HCT116 (cell line): ENCODE measurements around the gene FILIP1. TPM values are rescaled to one million over a fixed set of nuclear protein-coding genes. Genes with fewer than 3 reads are reported as not detected.

Source experiments
- ATAC-seq: fragments of 200-7000 bp; cut with Tn5 transposase; 2 replicates; pipeline ENCODE4 v1.9.1; 2020; ENCODE audit warnings: mild to moderate bottlenecking, moderate library complexity
- BruUV-seq: library from RNA; stranded (reverse); fragments of 400-500 nt; replicated peaks from 2 replicates; lab custom pipeline; 2021; lab: Mats Ljungman, UMichigan
- CTCF ChIA-PET: fragments of 300-600 bp; sonication (Branson Sonifier 250); formaldehyde crosslinking; loops from one replicate; lab custom pipeline; 2021; ENCODE audit warnings: antibody characterized with exemption; lab: Charles Lee
- POLR2A ChIA-PET: fragments of 300-600, 350-600 bp; sonication (Branson Sonifier 250); formaldehyde crosslinking; loops from one replicate; lab custom pipeline; 2021; ENCODE audit warnings: antibody characterized with exemption; lab: Charles Lee
- RAD21 ChIA-PET, 2 experiments: fragments of 300-600 bp; sonication (Branson Sonifier 250); formaldehyde crosslinking; loops; one replicate each; lab custom pipeline; 2023; ENCODE audit warnings: low total read pairs in 2 of 2; ENCODE audit not compliant: uncharacterized antibody in 2 of 2, unreplicated experiment in 2 of 2, low non-redundant PET in 1 of 2; lab: Charles Lee
- DNase-seq: peaks from one replicate; pipeline ENCODE4 v3.0.0-alpha.2; 2010; ENCODE audit warnings: low read depth, low spot score
- H2AFZ ChIP-seq: fragments of 200-600 bp; shearing (Covaris generic), sonication (generic); 2 replicates; pipeline ENCODE4 v1.6.1; 2017; ENCODE audit warnings: low read depth, mixed run types, mixed read lengths, antibody characterized with exemption, low read length; ENCODE audit not compliant: poor library complexity, severe bottlenecking
- H3K27ac ChIP-seq: 2 replicates; pipeline ENCODE4 v1.5.1; 2012; ENCODE audit warnings: low read depth, low read length
- H3K27me3 ChIP-seq: fragments of 200-600 bp; sonication (generic); 2 replicates; pipeline ENCODE4 v1.6.1; 2016; ENCODE audit warnings: mixed run types, low read length, mixed read lengths; ENCODE audit not compliant: insufficient read depth
- H3K36me3 ChIP-seq, 2 experiments: fragments of 200-500 bp in 1 of 2; fragments of 200-600 bp in 1 of 2; sonication (Bioruptor generic) in 1 of 2; sonication (generic) in 1 of 2; 2 replicates each; pipeline versions ENCODE4 v1.5.1 to v1.6.1; 2014 to 2016; ENCODE audit warnings: low read length in 2 of 2, inconsistent platforms in 1 of 2, mixed read lengths in 1 of 2, mixed run types in 1 of 2; ENCODE audit not compliant: insufficient read depth in 2 of 2, control insufficient read depth in 1 of 2
- H3K4me1 ChIP-seq, 2 experiments: fragments of 200-600 bp in 1 of 2; sonication (generic) in 1 of 2; 2 replicates each; pipeline versions ENCODE4 v1.5.1 to v1.6.1; 2012 to 2017; ENCODE audit warnings: low read length in 2 of 2, inconsistent platforms in 1 of 2, mild to moderate bottlenecking in 1 of 2, mixed read lengths in 1 of 2, mixed run types in 1 of 2, moderate library complexity in 1 of 2; ENCODE audit not compliant: insufficient read depth in 2 of 2, control insufficient read depth in 1 of 2
- H3K4me2 ChIP-seq: fragments of 200-600 bp; sonication (generic); 2 replicates; pipeline ENCODE4 v1.6.1; 2017; ENCODE audit warnings: mixed run types, low read length, mixed read lengths
- H3K4me3 ChIP-seq, 2 experiments: fragments of 200-600 bp in 1 of 2; sonication (generic) in 1 of 2; replicated peaks in 1 of 2; 2 replicates each; pipeline ENCODE4 v1.5.1; 2011 to 2016; ENCODE audit warnings: low read length in 2 of 2, control low read depth in 1 of 2, low read depth in 1 of 2, mild to moderate bottlenecking in 1 of 2, mixed read lengths in 1 of 2, mixed run types in 1 of 2
- H3K79me2 ChIP-seq: fragments of 200-600 bp; sonication (generic); 2 replicates; pipeline ENCODE4 v1.6.1; 2017; ENCODE audit warnings: mild to moderate bottlenecking, mixed run types, low read length, moderate library complexity, mixed read lengths; ENCODE audit not compliant: insufficient read depth
- H3K9ac ChIP-seq: fragments of 200-600 bp; sonication (generic); 2 replicates; pipeline ENCODE4 v1.6.1; 2016; ENCODE audit warnings: low read length, mixed read lengths
- H3K9me2 ChIP-seq: fragments of 200-600 bp; sonication (generic), shearing (Covaris generic); 2 replicates; pipeline ENCODE4 v1.6.1; 2017; ENCODE audit warnings: mixed run types, mild to moderate bottlenecking, moderate library complexity; ENCODE audit not compliant: insufficient read depth
- H3K9me3 ChIP-seq, 2 experiments: fragments of 200-500 bp in 1 of 2; fragments of 200-600 bp in 1 of 2; sonication (Bioruptor generic) in 1 of 2; sonication (generic) in 1 of 2; 2 replicates each; pipeline ENCODE4 v1.6.1; 2014 to 2017; ENCODE audit warnings: low read length in 2 of 2, mixed read lengths in 2 of 2, inconsistent platforms in 1 of 2, low read depth in 1 of 2, mild to moderate bottlenecking in 1 of 2, mixed run types in 1 of 2, moderate library complexity in 1 of 2; ENCODE audit not compliant: control insufficient read depth in 1 of 2, insufficient read depth in 1 of 2
- H4K20me1 ChIP-seq: fragments of 200-600 bp; sonication (generic), shearing (Covaris generic); 2 replicates; pipeline ENCODE4 v1.6.1; 2017; ENCODE audit warnings: mixed run types, mild to moderate bottlenecking, moderate library complexity; ENCODE audit not compliant: insufficient read depth
- CBX3 ChIP-seq: IDR thresholded peaks from 2 replicates; pipeline ENCODE4 v1.6.1; 2012; ENCODE audit warnings: low read depth
- ELF1 ChIP-seq: IDR thresholded peaks from 2 replicates; pipeline ENCODE4 v1.6.1; 2012; ENCODE audit warnings: low read depth, borderline replicate concordance
- FOSL1 ChIP-seq: IDR thresholded peaks from 2 replicates; pipeline ENCODE4 v1.6.1; 2012; ENCODE audit warnings: low read depth
- JUND ChIP-seq: IDR thresholded peaks from 2 replicates; pipeline ENCODE4 v1.6.1; 2012
- POLR2AphosphoS5 ChIP-seq: IDR thresholded peaks from 2 replicates; pipeline ENCODE4 v1.6.1; 2011; ENCODE audit warnings: mild to moderate bottlenecking, low read depth, low read length, moderate library complexity
- RAD21 ChIP-seq: IDR thresholded peaks from 2 replicates; pipeline ENCODE4 v1.6.1; 2012; ENCODE audit warnings: low read depth, mild to moderate bottlenecking
- SP1 ChIP-seq: IDR thresholded peaks from 2 replicates; pipeline ENCODE4 v1.6.1; 2012; ENCODE audit warnings: low read depth
- SRF ChIP-seq: IDR thresholded peaks from 2 replicates; pipeline ENCODE4 v1.6.1; 2012; ENCODE audit warnings: low read depth
- TCF7L2 ChIP-seq: IDR thresholded peaks from 2 replicates; pipeline ENCODE4 v1.7.0; 2011; ENCODE audit warnings: borderline replicate concordance, inconsistent platforms; ENCODE audit not compliant: insufficient read depth, insufficient read length; ENCODE audit errors: extremely low read depth
- YY1 ChIP-seq: IDR thresholded peaks from 2 replicates; pipeline ENCODE4 v1.6.1; 2011; ENCODE audit warnings: low read length, low read depth, moderate library complexity, mild to moderate bottlenecking; ENCODE audit not compliant: insufficient replicate concordance; ENCODE audit errors: extremely low read depth
- ZFX ChIP-seq: fragments of 450-650 bp; IDR thresholded peaks from 2 replicates; pipeline ENCODE4 v1.6.1; 2017
- ZNF274 ChIP-seq: fragments of 200-500 bp; sonication (Bioruptor generic); IDR thresholded peaks from 2 replicates; pipeline ENCODE4 v1.6.1; 2014; ENCODE audit warnings: mild to moderate bottlenecking, low read depth, low read length, inconsistent platforms
- intact Hi-C: fragments of 100-400 bp; cut with micrococcal nuclease; formaldehyde crosslinking; loops from 2 replicates; pipeline ENCODE4 v1.10.0; 2022
- total RNA-seq: library from RNA; stranded (reverse); gene quantifications from one replicate; pipeline ENCODE4 v1.2.1, GENCODE V29; 2021; ENCODE audit not compliant: unreplicated experiment
- TF ChIP-seq, protein P1 (sequence below), 3 experiments: fragments of 200-600 bp in 1 of 3; sonication (generic) in 1 of 3; IDR thresholded peaks in 2 of 3; conservative IDR thresholded peaks in 1 of 3; 2 replicates each; pipeline ENCODE4 v1.5.1; 2012 to 2017; ENCODE audit warnings: low read depth in 2 of 3, low read length in 2 of 3, antibody characterized with exemption in 1 of 3, borderline replicate concordance in 1 of 3, control low read depth in 1 of 3, mild to moderate bottlenecking in 1 of 3, mixed read lengths in 1 of 3, mixed run types in 1 of 3, moderate library complexity in 1 of 3; ENCODE audit not compliant: insufficient read depth in 1 of 3
- TF ChIP-seq, protein P2 (sequence below): IDR thresholded peaks from 2 replicates; pipeline ENCODE4 v1.6.1; 2012
- TF ChIP-seq, protein P3 (sequence below): IDR thresholded peaks from 2 replicates; pipeline ENCODE4 v1.6.1; 2012
- TF ChIP-seq, protein P4 (sequence below): IDR thresholded peaks from 2 replicates; pipeline ENCODE4 v1.6.1; 2011; ENCODE audit warnings: mild to moderate bottlenecking, low read length, moderate library complexity; ENCODE audit not compliant: insufficient replicate concordance; ENCODE audit errors: extremely low read depth
- TF ChIP-seq, protein P5 (sequence below): IDR thresholded peaks from 2 replicates; pipeline ENCODE4 v1.6.1; 2012; ENCODE audit warnings: low read depth

Gene FILIP1
- total RNA-seq, 1 experiment from 2014 or later: 0.05 TPM

DNA sequence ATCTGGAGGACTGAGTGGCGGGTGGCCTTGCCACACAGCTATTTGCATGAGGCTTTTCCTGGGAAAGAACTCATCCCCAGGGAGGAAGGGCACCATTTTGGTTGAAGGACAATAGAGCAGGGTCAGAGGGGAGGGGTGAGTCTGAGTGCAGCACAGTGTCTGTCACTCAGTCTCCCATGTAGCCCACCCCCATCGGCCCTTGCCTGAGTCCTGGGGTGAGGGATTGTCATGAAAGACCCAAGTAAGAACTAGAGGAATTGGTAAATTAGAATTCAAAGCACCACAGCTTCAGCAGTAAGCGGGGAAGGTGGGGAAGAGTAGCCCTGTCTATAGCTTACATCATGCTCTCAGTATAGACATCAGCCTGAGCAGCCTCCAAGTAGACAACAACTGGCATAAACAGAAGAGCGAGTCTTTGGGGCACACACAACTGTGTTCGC is 118.6 kb downstream of the FILIP1 start:
- POLR2A ChIA-PET: no interaction called here
- Histone ChIP-seq H3K4me2 (no peak overlapping the region), H3K36me3 (no peaks in the 10 kb centered on the region), H3K4me3 (no peak overlapping the region), H3K79me2 (no peaks in the 10 kb centered on the region), H3K9me2 (no peaks in the 10 kb centered on the region), H2AFZ (no peak overlapping the region), H3K27me3 (no peaks in the 10 kb centered on the region), H3K27ac (no peak overlapping the region), H3K4me1 (no peaks in the 10 kb centered on the region), H4K20me1 (no peaks in the 10 kb centered on the region), H3K9ac (no peak overlapping the region), H3K9me3 (no peaks in the 10 kb centered on the region)
- RAD21 ChIA-PET: no interaction called here
- TF ChIP-seq RAD21 (no peak), POLR2AphosphoS5 (no peak), SP1 (no peak), YY1 (no peak), JUND (no peak), ZNF274 (no peak), CBX3 (no peak), SRF (no peak), ELF1 (no peak), FOSL1 (no peak), TCF7L2 (no peak), ZFX (no peak)
- TF ChIP-seq, protein P1, sequence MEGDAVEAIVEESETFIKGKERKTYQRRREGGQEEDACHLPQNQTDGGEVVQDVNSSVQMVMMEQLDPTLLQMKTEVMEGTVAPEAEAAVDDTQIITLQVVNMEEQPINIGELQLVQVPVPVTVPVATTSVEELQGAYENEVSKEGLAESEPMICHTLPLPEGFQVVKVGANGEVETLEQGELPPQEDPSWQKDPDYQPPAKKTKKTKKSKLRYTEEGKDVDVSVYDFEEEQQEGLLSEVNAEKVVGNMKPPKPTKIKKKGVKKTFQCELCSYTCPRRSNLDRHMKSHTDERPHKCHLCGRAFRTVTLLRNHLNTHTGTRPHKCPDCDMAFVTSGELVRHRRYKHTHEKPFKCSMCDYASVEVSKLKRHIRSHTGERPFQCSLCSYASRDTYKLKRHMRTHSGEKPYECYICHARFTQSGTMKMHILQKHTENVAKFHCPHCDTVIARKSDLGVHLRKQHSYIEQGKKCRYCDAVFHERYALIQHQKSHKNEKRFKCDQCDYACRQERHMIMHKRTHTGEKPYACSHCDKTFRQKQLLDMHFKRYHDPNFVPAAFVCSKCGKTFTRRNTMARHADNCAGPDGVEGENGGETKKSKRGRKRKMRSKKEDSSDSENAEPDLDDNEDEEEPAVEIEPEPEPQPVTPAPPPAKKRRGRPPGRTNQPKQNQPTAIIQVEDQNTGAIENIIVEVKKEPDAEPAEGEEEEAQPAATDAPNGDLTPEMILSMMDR (IDR thresholded peaks at IDR 0.05 in 2 of 3, conservative IDR thresholded peaks at IDR 0.05 in 1 of 3; ENCODE audit: borderline replicate concordance in 1 of 3, insufficient read depth in 1 of 3, low read depth in 2 of 3, low read length in 2 of 3): no peak
- TF ChIP-seq, protein P2, sequence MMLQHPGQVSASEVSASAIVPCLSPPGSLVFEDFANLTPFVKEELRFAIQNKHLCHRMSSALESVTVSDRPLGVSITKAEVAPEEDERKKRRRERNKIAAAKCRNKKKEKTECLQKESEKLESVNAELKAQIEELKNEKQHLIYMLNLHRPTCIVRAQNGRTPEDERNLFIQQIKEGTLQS: no peak
- TF ChIP-seq, protein P3, sequence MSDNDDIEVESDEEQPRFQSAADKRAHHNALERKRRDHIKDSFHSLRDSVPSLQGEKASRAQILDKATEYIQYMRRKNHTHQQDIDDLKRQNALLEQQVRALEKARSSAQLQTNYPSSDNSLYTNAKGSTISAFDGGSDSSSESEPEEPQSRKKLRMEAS: no peak
- TF ChIP-seq, protein P4, sequence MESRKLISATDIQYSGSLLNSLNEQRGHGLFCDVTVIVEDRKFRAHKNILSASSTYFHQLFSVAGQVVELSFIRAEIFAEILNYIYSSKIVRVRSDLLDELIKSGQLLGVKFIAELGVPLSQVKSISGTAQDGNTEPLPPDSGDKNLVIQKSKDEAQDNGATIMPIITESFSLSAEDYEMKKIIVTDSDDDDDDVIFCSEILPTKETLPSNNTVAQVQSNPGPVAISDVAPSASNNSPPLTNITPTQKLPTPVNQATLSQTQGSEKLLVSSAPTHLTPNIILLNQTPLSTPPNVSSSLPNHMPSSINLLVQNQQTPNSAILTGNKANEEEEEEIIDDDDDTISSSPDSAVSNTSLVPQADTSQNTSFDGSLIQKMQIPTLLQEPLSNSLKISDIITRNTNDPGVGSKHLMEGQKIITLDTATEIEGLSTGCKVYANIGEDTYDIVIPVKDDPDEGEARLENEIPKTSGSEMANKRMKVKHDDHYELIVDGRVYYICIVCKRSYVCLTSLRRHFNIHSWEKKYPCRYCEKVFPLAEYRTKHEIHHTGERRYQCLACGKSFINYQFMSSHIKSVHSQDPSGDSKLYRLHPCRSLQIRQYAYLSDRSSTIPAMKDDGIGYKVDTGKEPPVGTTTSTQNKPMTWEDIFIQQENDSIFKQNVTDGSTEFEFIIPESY: no peak
- TF ChIP-seq, protein P5, sequence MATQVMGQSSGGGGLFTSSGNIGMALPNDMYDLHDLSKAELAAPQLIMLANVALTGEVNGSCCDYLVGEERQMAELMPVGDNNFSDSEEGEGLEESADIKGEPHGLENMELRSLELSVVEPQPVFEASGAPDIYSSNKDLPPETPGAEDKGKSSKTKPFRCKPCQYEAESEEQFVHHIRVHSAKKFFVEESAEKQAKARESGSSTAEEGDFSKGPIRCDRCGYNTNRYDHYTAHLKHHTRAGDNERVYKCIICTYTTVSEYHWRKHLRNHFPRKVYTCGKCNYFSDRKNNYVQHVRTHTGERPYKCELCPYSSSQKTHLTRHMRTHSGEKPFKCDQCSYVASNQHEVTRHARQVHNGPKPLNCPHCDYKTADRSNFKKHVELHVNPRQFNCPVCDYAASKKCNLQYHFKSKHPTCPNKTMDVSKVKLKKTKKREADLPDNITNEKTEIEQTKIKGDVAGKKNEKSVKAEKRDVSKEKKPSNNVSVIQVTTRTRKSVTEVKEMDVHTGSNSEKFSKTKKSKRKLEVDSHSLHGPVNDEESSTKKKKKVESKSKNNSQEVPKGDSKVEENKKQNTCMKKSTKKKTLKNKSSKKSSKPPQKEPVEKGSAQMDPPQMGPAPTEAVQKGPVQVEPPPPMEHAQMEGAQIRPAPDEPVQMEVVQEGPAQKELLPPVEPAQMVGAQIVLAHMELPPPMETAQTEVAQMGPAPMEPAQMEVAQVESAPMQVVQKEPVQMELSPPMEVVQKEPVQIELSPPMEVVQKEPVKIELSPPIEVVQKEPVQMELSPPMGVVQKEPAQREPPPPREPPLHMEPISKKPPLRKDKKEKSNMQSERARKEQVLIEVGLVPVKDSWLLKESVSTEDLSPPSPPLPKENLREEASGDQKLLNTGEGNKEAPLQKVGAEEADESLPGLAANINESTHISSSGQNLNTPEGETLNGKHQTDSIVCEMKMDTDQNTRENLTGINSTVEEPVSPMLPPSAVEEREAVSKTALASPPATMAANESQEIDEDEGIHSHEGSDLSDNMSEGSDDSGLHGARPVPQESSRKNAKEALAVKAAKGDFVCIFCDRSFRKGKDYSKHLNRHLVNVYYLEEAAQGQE: no peak
- intact Hi-C loops: no loop called here
- no peak for DNase-seq
- CTCF ChIA-PET: interaction anchor here (1.3 kb wide), 1 partner anchor 171 kb away, joined by 3 read pairs; no protein-coding TSS in a partner anchor
- no TSS peak for BruUV-seq
- no peak for ATAC-seq
